ENCODE data around the gene PKHD1.

DNA sequence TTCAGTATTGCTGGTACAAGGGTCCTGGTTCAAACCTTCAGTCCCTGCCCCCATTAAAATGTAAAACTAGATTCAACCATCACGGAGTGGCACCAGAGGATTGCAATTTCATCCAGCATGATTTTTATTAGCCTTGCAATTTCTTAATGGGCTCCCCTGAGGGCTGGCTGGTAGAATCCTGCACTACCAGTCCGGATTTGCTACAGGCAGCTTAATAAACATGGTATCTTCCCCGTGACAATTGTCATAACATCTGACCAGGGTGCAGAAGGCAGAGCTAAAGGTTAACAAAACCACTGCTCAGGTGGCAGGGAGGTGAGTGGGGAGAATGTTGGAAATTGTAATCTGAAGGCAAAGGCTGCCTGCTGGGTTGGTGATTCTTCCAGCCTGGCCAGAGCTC lies 94.5 kb downstream of the PKHD1 start:
- TF ChIP-seq, protein P1, sequence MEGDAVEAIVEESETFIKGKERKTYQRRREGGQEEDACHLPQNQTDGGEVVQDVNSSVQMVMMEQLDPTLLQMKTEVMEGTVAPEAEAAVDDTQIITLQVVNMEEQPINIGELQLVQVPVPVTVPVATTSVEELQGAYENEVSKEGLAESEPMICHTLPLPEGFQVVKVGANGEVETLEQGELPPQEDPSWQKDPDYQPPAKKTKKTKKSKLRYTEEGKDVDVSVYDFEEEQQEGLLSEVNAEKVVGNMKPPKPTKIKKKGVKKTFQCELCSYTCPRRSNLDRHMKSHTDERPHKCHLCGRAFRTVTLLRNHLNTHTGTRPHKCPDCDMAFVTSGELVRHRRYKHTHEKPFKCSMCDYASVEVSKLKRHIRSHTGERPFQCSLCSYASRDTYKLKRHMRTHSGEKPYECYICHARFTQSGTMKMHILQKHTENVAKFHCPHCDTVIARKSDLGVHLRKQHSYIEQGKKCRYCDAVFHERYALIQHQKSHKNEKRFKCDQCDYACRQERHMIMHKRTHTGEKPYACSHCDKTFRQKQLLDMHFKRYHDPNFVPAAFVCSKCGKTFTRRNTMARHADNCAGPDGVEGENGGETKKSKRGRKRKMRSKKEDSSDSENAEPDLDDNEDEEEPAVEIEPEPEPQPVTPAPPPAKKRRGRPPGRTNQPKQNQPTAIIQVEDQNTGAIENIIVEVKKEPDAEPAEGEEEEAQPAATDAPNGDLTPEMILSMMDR (IDR thresholded peaks at IDR 0.05) = no peak
- no peak for TF ChIP-seq POLR2A (IDR thresholded peaks at IDR 0.05)
